GM23338 (cell line): ENCODE data around the gene SCNN1B.

Experiments used
- CREB1 ChIP-seq: fragments of 250-450 bp; sonication (Bioruptor Pico); IDR thresholded peaks from 2 replicates; pipeline ENCODE4 v1.5.0; 2020; ENCODE audit warnings: low read depth, mild to moderate bottlenecking, moderate library complexity
- CTCF ChIP-seq, 2 experiments: fragments of 200-600 bp in 1 of 2; sonication (generic) in 1 of 2; conservative IDR thresholded peaks; 2 replicates each; pipeline versions ENCODE4 v1.5.1 to v1.6.1; 2016 to 2017; ENCODE audit warnings: antibody characterized with exemption in 2 of 2, low read depth in 2 of 2, mild to moderate bottlenecking in 2 of 2, moderate library complexity in 1 of 2
- EZH2 ChIP-seq: fragments of 200-600 bp; sonication (generic); IDR thresholded peaks from one replicate; pipeline ENCODE4 v1.8.0; 2017; ENCODE audit warnings: antibody characterized with exemption, mild to moderate bottlenecking, low read depth; ENCODE audit not compliant: unreplicated experiment
- EZH2phosphoT487 ChIP-seq: fragments of 200-600 bp; sonication (generic); IDR thresholded peaks from one replicate; pipeline ENCODE4 v1.8.1; 2018; ENCODE audit warnings: antibody characterized with exemption; ENCODE audit not compliant: unreplicated experiment
- NANOG ChIP-seq: IDR thresholded peaks from 2 replicates; pipeline ENCODE4 v1.6.1; 2016; ENCODE audit warnings: antibody characterized with exemption, borderline replicate concordance
- POLR2AphosphoS5 ChIP-seq: IDR thresholded peaks from 2 replicates; pipeline ENCODE4 v1.6.1; 2016; ENCODE audit warnings: antibody characterized with exemption, low read depth
- REST ChIP-seq: IDR thresholded peaks from one replicate; pipeline ENCODE4 v1.6.1; 2018; ENCODE audit warnings: antibody characterized with exemption; ENCODE audit not compliant: unreplicated experiment
- ZNF331 ChIP-seq: fragments of 250-450 bp; sonication (Bioruptor Pico); IDR thresholded peaks from 2 replicates; pipeline ENCODE4 v1.5.0; 2020; ENCODE audit warnings: low read depth, mild to moderate bottlenecking, moderate library complexity
- TF ChIP-seq, protein P1 (sequence below): IDR thresholded peaks from 2 replicates; pipeline ENCODE4 v1.6.1; 2016; ENCODE audit warnings: antibody characterized with exemption

GRCh38 chr16:23323224-23324030 lies 21.3 kb downstream of the SCNN1B start:
- no peak for TF ChIP-seq REST
- TF ChIP-seq CTCF (conservative IDR thresholded peaks at IDR 0.05; ENCODE audit: low read depth in 2 of 2): no peak
- TF ChIP-seq, protein P1, sequence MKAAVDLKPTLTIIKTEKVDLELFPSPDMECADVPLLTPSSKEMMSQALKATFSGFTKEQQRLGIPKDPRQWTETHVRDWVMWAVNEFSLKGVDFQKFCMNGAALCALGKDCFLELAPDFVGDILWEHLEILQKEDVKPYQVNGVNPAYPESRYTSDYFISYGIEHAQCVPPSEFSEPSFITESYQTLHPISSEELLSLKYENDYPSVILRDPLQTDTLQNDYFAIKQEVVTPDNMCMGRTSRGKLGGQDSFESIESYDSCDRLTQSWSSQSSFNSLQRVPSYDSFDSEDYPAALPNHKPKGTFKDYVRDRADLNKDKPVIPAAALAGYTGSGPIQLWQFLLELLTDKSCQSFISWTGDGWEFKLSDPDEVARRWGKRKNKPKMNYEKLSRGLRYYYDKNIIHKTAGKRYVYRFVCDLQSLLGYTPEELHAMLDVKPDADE: no peak
- TF ChIP-seq EZH2: no peak
- no peak for TF ChIP-seq EZH2phosphoT487
- TF ChIP-seq ZNF331 (CRISPR knock-in tag): no peak
- TF ChIP-seq POLR2AphosphoS5: no peak
- TF ChIP-seq CREB1 (CRISPR knock-in tag): no peak
- no peak for TF ChIP-seq NANOG
